ENCODE results near the gene GBX2. TPM values are rescaled to one million over a fixed set of nuclear protein-coding genes. Genes with fewer than 3 reads are reported as not detected.

GBX2 gene
- total and polyA plus RNA-seq, 5 donors from 2014 or later: not detected

- H3K36me3 Mint-ChIP-seq: no peaks in the 10 kb centered on the region
- ATAC-seq (ENCODE audit: low read depth in 2 of 2): no peak
- no peak overlapping the region for H3K27ac Mint-ChIP-seq
- Histone ChIP-seq H3K4me3 (ENCODE audit: low read depth, low read length) (no peak overlapping the region), H3K27ac (ENCODE audit: insufficient read depth, low read length, poor library complexity, severe bottlenecking) (no peak overlapping the region), H3K27me3 (ENCODE audit: control insufficient read depth, insufficient read depth, low read length) (peaks cover 14% of the 10 kb centered on the region), H3K9me3 (ENCODE audit: control insufficient read depth in 2 of 2, low read length in 2 of 2) (no peaks in the 10 kb centered on the region), H3K4me1 (ENCODE audit: control insufficient read depth, insufficient read depth, low read length, poor library complexity, severe bottlenecking) (no peaks in the 10 kb centered on the region), H3K36me3 (ENCODE audit: control insufficient read depth, insufficient read depth, low read length) (no peaks in the 10 kb centered on the region)
- H3K27me3 Mint-ChIP-seq: peaks cover 70% of the 10 kb centered on the region
- peaks cover 0 to 8% (median 0%) of the 10 kb centered on the region in 7 donors for H3K9me3 Mint-ChIP-seq
- no peak for DNase-seq
- peaks cover 0 to 14% (median 0%) of the 10 kb centered on the region in 4 donors for H3K4me1 Mint-ChIP-seq
- H3K4me3 Mint-ChIP-seq: no peak overlapping the region
Observed at GRCh38 chr2:236170590-236171165, 2.5 kb upstream of the GBX2 start.

GRCh38 chr2:236169741-236170589, 1.8 kb upstream of the GBX2 start:
- H3K9me3 Mint-ChIP-seq: peaks cover 0 to 8% (median 0%) of the 10 kb centered on the region in 7 donors
- Histone ChIP-seq H3K27me3 (ENCODE audit: control insufficient read depth, insufficient read depth, low read length) (peaks cover 14% of the 10 kb centered on the region), H3K9me3 (ENCODE audit: control insufficient read depth in 2 of 2, low read length in 2 of 2) (no peaks in the 10 kb centered on the region), H3K4me3 (ENCODE audit: low read depth, low read length) (no peak overlapping the region), H3K4me1 (ENCODE audit: control insufficient read depth, insufficient read depth, low read length, poor library complexity, severe bottlenecking) (no peaks in the 10 kb centered on the region), H3K27ac (ENCODE audit: insufficient read depth, low read length, poor library complexity, severe bottlenecking) (no peak overlapping the region), H3K36me3 (ENCODE audit: control insufficient read depth, insufficient read depth, low read length) (no peaks in the 10 kb centered on the region)
- peaks cover 70% of the 10 kb centered on the region for H3K27me3 Mint-ChIP-seq
- DNase-seq (no peak), ATAC-seq (ENCODE audit: low read depth in 2 of 2) (no peak)
- no peak overlapping the region for H3K4me3 Mint-ChIP-seq
- H3K36me3 Mint-ChIP-seq: no peaks in the 10 kb centered on the region
- peaks cover 0 to 14% (median 0%) of the 10 kb centered on the region in 4 donors for H3K4me1 Mint-ChIP-seq
- no peak overlapping the region for H3K27ac Mint-ChIP-seq

DNA sequence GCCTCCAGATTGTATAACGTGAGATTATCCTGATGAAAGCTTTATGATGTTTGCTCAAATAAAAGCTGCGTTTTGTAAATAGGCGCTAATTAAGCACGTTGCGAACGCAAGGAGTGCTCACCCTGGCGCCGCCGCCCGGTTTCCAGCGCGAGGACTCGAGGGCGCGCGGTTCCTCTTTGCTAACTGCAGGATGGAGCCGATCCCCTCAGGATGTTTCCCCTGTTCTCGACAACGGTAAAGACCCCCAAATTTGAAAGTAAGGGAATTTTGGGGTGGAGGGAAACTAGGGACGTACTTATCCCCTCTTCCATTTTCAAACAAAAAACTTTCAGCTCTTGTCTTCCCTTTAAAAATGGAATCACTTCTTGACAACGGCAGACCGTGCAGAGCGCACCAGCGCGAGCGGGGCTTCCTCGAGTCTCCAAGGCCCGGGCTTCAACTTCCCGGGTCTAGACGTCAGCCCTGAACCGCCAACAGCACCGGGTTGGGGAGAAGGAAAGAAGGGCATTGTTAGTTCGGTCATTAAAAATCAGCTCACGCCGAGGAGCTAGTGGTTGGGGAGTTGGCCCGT, 1.1 kb upstream of the GBX2 start:
- no peak overlapping the region for H3K27ac Mint-ChIP-seq
- Histone ChIP-seq H3K27me3 (ENCODE audit: control insufficient read depth, insufficient read depth, low read length) (peaks cover 14% of the 10 kb centered on the region), H3K9me3 (ENCODE audit: control insufficient read depth in 2 of 2, low read length in 2 of 2) (no peaks in the 10 kb centered on the region)

DNA sequence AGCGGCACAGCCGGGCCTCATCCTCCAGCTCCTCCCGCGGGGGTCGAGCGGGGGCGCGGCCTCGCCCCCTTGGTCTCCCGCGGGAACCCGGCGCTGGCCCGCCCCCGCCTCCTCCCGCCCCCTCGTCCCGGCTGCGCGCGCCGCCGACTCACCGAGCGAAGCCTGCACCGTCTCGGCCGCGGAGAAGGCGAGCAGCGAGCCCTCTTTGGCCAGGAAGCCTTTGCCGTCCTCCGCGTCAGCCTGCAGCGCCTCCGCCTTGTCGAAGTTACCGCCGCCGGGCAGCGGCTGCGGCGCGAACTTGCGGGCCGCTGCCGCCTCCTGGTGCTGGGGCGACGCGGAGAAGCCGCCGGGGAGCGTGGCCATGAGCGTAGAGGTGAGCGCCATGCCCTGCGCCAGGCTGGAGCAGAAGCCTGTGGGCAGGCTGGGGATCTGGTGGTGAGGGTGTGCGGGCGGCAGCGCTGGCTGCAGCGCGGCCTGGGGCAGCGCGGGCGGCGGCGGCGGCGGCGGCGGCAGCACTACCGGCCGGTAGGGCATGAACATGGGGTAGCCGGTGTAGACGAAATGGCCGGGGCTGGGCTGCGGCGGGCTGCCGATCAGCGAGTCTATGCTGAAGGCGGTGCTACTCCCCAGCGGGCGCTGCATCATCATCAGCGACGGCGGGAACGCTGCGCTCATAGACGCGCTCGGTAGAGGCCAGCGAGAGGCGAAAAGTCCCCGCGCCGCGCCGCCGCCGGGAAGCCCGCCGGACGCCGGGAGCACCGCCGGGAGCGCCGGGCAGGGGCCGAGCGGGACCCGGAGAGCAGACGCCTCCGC, 683 bp downstream of the GBX2 start:
- Mint-ChIP-seq H3K9me3 (peaks cover 0 to 10% (median 0%) of the 10 kb centered on the region in 7 donors), H3K27me3 (peaks cover 65% of the 10 kb centered on the region), H3K4me1 (peaks cover 0 to 16% (median 0%) of the 10 kb centered on the region in 4 donors), H3K27ac (no peak overlapping the region), H3K36me3 (no peaks in the 10 kb centered on the region), H3K4me3 (no peak overlapping the region)
- H3K27me3 ChIP-seq (ENCODE audit: control insufficient read depth, insufficient read depth, low read length): peaks cover 14% of the 10 kb centered on the region
- H3K4me3 ChIP-seq (ENCODE audit: low read depth, low read length): no peak overlapping the region
- ATAC-seq (ENCODE audit: low read depth in 2 of 2): no peak
- no peak for DNase-seq
- no peaks in the 10 kb centered on the region for H3K36me3 ChIP-seq (ENCODE audit: control insufficient read depth, insufficient read depth, low read length)
- no peaks in the 10 kb centered on the region for H3K9me3 ChIP-seq (ENCODE audit: control insufficient read depth in 2 of 2, low read length in 2 of 2)
- H3K4me1 ChIP-seq (ENCODE audit: control insufficient read depth, insufficient read depth, low read length, poor library complexity, severe bottlenecking): no peaks in the 10 kb centered on the region
- H3K27ac ChIP-seq (ENCODE audit: insufficient read depth, low read length, poor library complexity, severe bottlenecking): no peak overlapping the region

More for the DNA sequence above, 1.1 kb upstream of the GBX2 start:
- no peaks in the 10 kb centered on the region for H3K4me1 ChIP-seq (ENCODE audit: control insufficient read depth, insufficient read depth, low read length, poor library complexity, severe bottlenecking)
- DNase-seq: no peak
- Mint-ChIP-seq H3K9me3 (peaks cover 0 to 10% (median 0%) of the 10 kb centered on the region in 7 donors), H3K36me3 (no peaks in the 10 kb centered on the region), H3K4me3 (peak overlapping the region in 1 of 4 donors; percentile 28), H3K4me1 (peaks cover 0 to 16% (median 0%) of the 10 kb centered on the region in 4 donors), H3K27me3 (peaks cover 68% of the 10 kb centered on the region)
- ATAC-seq (ENCODE audit: low read depth in 2 of 2): no peak
- no peak overlapping the region for H3K27ac ChIP-seq (ENCODE audit: insufficient read depth, low read length, poor library complexity, severe bottlenecking)
- H3K4me3 ChIP-seq (ENCODE audit: low read depth, low read length): no peak overlapping the region
- H3K36me3 ChIP-seq (ENCODE audit: control insufficient read depth, insufficient read depth, low read length): no peaks in the 10 kb centered on the region

- H3K9me3 Mint-ChIP-seq: peaks cover 0 to 7% (median 0%) of the 10 kb centered on the region in 7 donors
- H3K4me1 ChIP-seq (ENCODE audit: control insufficient read depth, insufficient read depth, low read length, poor library complexity, severe bottlenecking): no peaks in the 10 kb centered on the region
- H3K27me3 ChIP-seq (ENCODE audit: control insufficient read depth, insufficient read depth, low read length): peaks cover 14% of the 10 kb centered on the region
- no peaks in the 10 kb centered on the region for H3K36me3 Mint-ChIP-seq
- no peaks in the 10 kb centered on the region for H3K9me3 ChIP-seq (ENCODE audit: control insufficient read depth in 2 of 2, low read length in 2 of 2)
- no peak for DNase-seq
- no peaks in the 10 kb centered on the region for H3K36me3 ChIP-seq (ENCODE audit: control insufficient read depth, insufficient read depth, low read length)
- H3K27me3 Mint-ChIP-seq: peaks cover 65% of the 10 kb centered on the region
- H3K4me1 Mint-ChIP-seq: peaks cover 0 to 12% (median 0%) of the 10 kb centered on the region in 4 donors
- H3K27ac Mint-ChIP-seq: peak overlapping the region in 1 of 3 donors; percentile 66
- ATAC-seq (ENCODE audit: low read depth in 2 of 2): no peak
- no peak overlapping the region for H3K27ac ChIP-seq (ENCODE audit: insufficient read depth, low read length, poor library complexity, severe bottlenecking)
- H3K4me3 ChIP-seq (ENCODE audit: low read depth, low read length): no peak overlapping the region
- peak overlapping the region in 1 of 4 donors; percentile 5 for H3K4me3 Mint-ChIP-seq
Observed at GRCh38 chr2:236166796-236167296, 1.3 kb downstream of the GBX2 start.

- peaks cover 12% of the 10 kb centered on the region for H3K27me3 ChIP-seq (ENCODE audit: control insufficient read depth, insufficient read depth, low read length)
- Mint-ChIP-seq H3K4me3 (peak overlapping the region in 2 of 4 donors; percentile 8 to 38), H3K27ac (no peak overlapping the region), H3K36me3 (no peaks in the 10 kb centered on the region), H3K4me1 (peaks cover 0 to 12% (median 0%) of the 10 kb centered on the region in 4 donors), H3K27me3 (peaks cover 69% of the 10 kb centered on the region), H3K9me3 (peaks cover 0 to 7% (median 0%) of the 10 kb centered on the region in 7 donors)
- no peak overlapping the region for H3K27ac ChIP-seq (ENCODE audit: insufficient read depth, low read length, poor library complexity, severe bottlenecking)
- DNase-seq (no peak), ATAC-seq (ENCODE audit: low read depth in 2 of 2) (no peak)
- no peak overlapping the region for H3K4me3 ChIP-seq (ENCODE audit: low read depth, low read length)
- H3K4me1 ChIP-seq (ENCODE audit: control insufficient read depth, insufficient read depth, low read length, poor library complexity, severe bottlenecking): no peaks in the 10 kb centered on the region
- no peaks in the 10 kb centered on the region for H3K36me3 ChIP-seq (ENCODE audit: control insufficient read depth, insufficient read depth, low read length)
- H3K9me3 ChIP-seq (ENCODE audit: control insufficient read depth in 2 of 2, low read length in 2 of 2): no peaks in the 10 kb centered on the region
Observed at GRCh38 chr2:236165842-236166795, 2.1 kb downstream of the GBX2 start.
